ENCODE data around the gene CHCHD10. TPM values are rescaled to one million over a fixed set of nuclear protein-coding genes. Genes with fewer than 3 reads are reported as not detected.

Gene CHCHD10
- total RNA-seq, 1 experiment from 2014 or later, result 155 TPM

GRCh38 chr22:23716811-23717801, 50.7 kb downstream of the CHCHD10 start:
- TF ChIP-seq, protein P1, sequence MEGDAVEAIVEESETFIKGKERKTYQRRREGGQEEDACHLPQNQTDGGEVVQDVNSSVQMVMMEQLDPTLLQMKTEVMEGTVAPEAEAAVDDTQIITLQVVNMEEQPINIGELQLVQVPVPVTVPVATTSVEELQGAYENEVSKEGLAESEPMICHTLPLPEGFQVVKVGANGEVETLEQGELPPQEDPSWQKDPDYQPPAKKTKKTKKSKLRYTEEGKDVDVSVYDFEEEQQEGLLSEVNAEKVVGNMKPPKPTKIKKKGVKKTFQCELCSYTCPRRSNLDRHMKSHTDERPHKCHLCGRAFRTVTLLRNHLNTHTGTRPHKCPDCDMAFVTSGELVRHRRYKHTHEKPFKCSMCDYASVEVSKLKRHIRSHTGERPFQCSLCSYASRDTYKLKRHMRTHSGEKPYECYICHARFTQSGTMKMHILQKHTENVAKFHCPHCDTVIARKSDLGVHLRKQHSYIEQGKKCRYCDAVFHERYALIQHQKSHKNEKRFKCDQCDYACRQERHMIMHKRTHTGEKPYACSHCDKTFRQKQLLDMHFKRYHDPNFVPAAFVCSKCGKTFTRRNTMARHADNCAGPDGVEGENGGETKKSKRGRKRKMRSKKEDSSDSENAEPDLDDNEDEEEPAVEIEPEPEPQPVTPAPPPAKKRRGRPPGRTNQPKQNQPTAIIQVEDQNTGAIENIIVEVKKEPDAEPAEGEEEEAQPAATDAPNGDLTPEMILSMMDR (IDR thresholded peaks at IDR 0.05; ENCODE audit: unreplicated experiment), result no peak
- Mint-ChIP-seq H3K27ac (ENCODE audit: unreplicated experiment) (peak overlapping the region; percentile 75), H3K4me3 (ENCODE audit: low read depth, unreplicated experiment) (peak overlapping the region; percentile 79), H3K9me3 (ENCODE audit: low read depth, unreplicated experiment) (no peaks in the 10 kb centered on the region), H3K27me3 (ENCODE audit: unreplicated experiment) (no peaks in the 10 kb centered on the region), H3K4me1 (ENCODE audit: low read depth, unreplicated experiment) (peaks cover 12% of the 10 kb centered on the region), H3K36me3 (ENCODE audit: insufficient read depth, unreplicated experiment) (peaks cover 17% of the 10 kb centered on the region)
- intact Hi-C loops (cut with micrococcal nuclease; ENCODE audit: unreplicated experiment), result no loop called here
- peak; percentile 82 for DNase-seq
- CTCF ChIA-PET, result interaction anchor here (1.0 kb wide), 1 partner anchor 133 kb away, joined by 3 read pairs; no protein-coding TSS in a partner anchor
- BruUV-seq (replicated peaks), result TSS peak; percentile 27

Other genes starting within 250 kb of the CHCHD10 start
- not detected in 2 replicates for gene IGLL1, start 187.7 kb downstream of the CHCHD10 start, total RNA-seq (2022)
- 1.1 and 1.9 TPM in 2 replicates for gene DRICH1, start 135.7 kb downstream of the CHCHD10 start, total RNA-seq (2022)
- gene RGL4, start 77.0 kb downstream of the CHCHD10 start, total RNA-seq (2022), result not detected in 2 replicates
- gene ZNF70, start 16.9 kb downstream of the CHCHD10 start, total RNA-seq (2022), result 6.5 and 6.6 TPM in 2 replicates
- 0.86 TPM in 1 of 2 replicates, not detected in the other for gene VPREB3, start 13.5 kb downstream of the CHCHD10 start, total RNA-seq (2022)
- gene C22orf15, start 5.0 kb downstream of the CHCHD10 start, total RNA-seq (2022), result not detected in 2 replicates
- 2.0 and 3.4 TPM in 2 replicates for gene MMP11, start 4.9 kb upstream of the CHCHD10 start, total RNA-seq (2022)
- 88.2 and 88.8 TPM in 2 replicates for gene SMARCB1, start 19.0 kb upstream of the CHCHD10 start, total RNA-seq (2022)
- 2.9 and 3.7 TPM in 2 replicates for gene DERL3, start 71.0 kb upstream of the CHCHD10 start, total RNA-seq (2022)
- 18.9 and 32.8 TPM in 2 replicates for gene SLC2A11, start 89.9 kb upstream of the CHCHD10 start, total RNA-seq (2022)
- gene MIF, start 126.4 kb upstream of the CHCHD10 start, total RNA-seq (2022), result 669 and 679 TPM in 2 replicates
- gene GSTT2B, start 193.2 kb upstream of the CHCHD10 start, total RNA-seq (2022), result 3.6 and 5.4 TPM in 2 replicates
- 3.4 and 4.1 TPM in 2 replicates for gene DDTL, start 198.9 kb upstream of the CHCHD10 start, total RNA-seq (2022)
- 101 and 115 TPM in 2 replicates for gene DDT, start 206.5 kb upstream of the CHCHD10 start, total RNA-seq (2022)
- 0.64 and 0.85 TPM in 2 replicates for gene GSTT2, start 212.2 kb upstream of the CHCHD10 start, total RNA-seq (2022)
- not detected in 2 replicates for gene GSTT4, start 237.5 kb upstream of the CHCHD10 start, total RNA-seq (2022)
- gene CABIN1, start 243.3 kb upstream of the CHCHD10 start, total RNA-seq (2022), result 57.0 and 59.3 TPM in 2 replicates

Data from Calu3 (cell line).